ENCODE measurements around the gene EXOSC10.

DNA sequence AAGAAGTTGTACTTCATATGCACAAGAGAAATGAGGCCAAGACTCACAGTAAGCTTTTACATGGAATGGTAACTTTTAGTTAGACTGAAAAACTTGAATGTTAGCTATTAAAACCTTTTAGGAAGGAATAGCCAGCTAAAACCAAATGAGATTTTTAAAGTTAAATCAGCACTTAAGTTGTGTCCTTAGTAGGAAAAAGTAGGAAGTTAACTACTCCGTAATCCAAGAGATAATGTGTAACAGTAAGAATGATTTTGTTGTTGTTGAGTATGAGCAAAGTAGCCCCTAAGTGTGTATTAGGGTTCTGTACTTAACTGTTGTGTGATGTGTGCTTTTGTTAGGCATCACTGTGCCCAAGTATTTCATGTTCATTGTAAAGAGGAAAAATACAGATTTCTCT, 74.1 kb downstream of the EXOSC10 start:
- TF ChIP-seq, protein P1, sequence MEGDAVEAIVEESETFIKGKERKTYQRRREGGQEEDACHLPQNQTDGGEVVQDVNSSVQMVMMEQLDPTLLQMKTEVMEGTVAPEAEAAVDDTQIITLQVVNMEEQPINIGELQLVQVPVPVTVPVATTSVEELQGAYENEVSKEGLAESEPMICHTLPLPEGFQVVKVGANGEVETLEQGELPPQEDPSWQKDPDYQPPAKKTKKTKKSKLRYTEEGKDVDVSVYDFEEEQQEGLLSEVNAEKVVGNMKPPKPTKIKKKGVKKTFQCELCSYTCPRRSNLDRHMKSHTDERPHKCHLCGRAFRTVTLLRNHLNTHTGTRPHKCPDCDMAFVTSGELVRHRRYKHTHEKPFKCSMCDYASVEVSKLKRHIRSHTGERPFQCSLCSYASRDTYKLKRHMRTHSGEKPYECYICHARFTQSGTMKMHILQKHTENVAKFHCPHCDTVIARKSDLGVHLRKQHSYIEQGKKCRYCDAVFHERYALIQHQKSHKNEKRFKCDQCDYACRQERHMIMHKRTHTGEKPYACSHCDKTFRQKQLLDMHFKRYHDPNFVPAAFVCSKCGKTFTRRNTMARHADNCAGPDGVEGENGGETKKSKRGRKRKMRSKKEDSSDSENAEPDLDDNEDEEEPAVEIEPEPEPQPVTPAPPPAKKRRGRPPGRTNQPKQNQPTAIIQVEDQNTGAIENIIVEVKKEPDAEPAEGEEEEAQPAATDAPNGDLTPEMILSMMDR (IDR thresholded peaks at IDR 0.05) = no peak
- TF ChIP-seq POLR2A (IDR thresholded peaks at IDR 0.05) = no peak

Measured in uterus (tissue), 2 donors.